H1 (cell line): ENCODE results near the gene TBC1D7. TPM values are rescaled to one million over a fixed set of nuclear protein-coding genes. Genes with fewer than 3 reads are reported as not detected.

Source experiments
- CTCF ChIA-PET: fragments of 300-600 bp; sonication (Branson Sonifier 250); formaldehyde crosslinking; loops from one replicate; lab custom pipeline; 2021; ENCODE audit not compliant: partially characterized antibody; lab: Charles Lee
- POLR2A ChIA-PET: fragments of 300-600 bp; sonication (Branson Sonifier 250); formaldehyde crosslinking; loops from one replicate; lab custom pipeline; 2021; ENCODE audit warnings: inconsistent platforms; ENCODE audit not compliant: partially characterized antibody; lab: Charles Lee
- DNase-seq, 2 experiments: peaks; one replicate each; pipeline versions ENCODE4 v3.0.0 to v3.0.0-alpha.2; 2010 to 2022; ENCODE audit warnings: low spot score in 2 of 2, low read depth in 1 of 2, mixed read lengths in 1 of 2
- FAIRE-seq: peaks from 2 replicates; lab custom pipeline; 2011; peaks lifted over from hg19 to GRCh38; lab: Jason Lieb, UNC
- H2AFZ ChIP-seq: 2 replicates; pipeline ENCODE4 v1.8.1; 2012; ENCODE audit warnings: low read length, inconsistent platforms
- H2AK5ac ChIP-seq: 2 replicates; pipeline ENCODE4 v1.6.1; 2013; ENCODE audit warnings: low read depth, low read length
- H2BK120ac ChIP-seq: replicated peaks from 2 replicates; pipeline ENCODE3; 2013; ENCODE audit warnings: low read depth, low read length, inconsistent platforms
- H2BK12ac ChIP-seq: 2 replicates; pipeline ENCODE4 v1.6.1; 2013; ENCODE audit warnings: low read depth, low read length
- H2BK15ac ChIP-seq: 2 replicates; pipeline ENCODE4 v1.6.1; 2013; ENCODE audit warnings: low read length
- H2BK20ac ChIP-seq: 2 replicates; pipeline ENCODE4 v1.6.1; 2013; ENCODE audit warnings: low read length
- H2BK5ac ChIP-seq: 2 replicates; pipeline ENCODE4 v1.6.1; 2013; ENCODE audit warnings: low read depth, low read length
- H3K14ac ChIP-seq: 2 replicates; pipeline ENCODE4 v1.6.1; 2013; ENCODE audit warnings: inconsistent platforms; ENCODE audit not compliant: insufficient read length
- H3K18ac ChIP-seq: 2 replicates; pipeline ENCODE4 v1.6.1; 2013; ENCODE audit warnings: low read length; ENCODE audit errors: extremely low read depth
- H3K23ac ChIP-seq: 2 replicates; pipeline ENCODE4 v1.6.1; 2013; ENCODE audit warnings: inconsistent platforms; ENCODE audit not compliant: insufficient read length
- H3K23me2 ChIP-seq: 2 replicates; pipeline ENCODE4 v1.6.1; 2013; ENCODE audit warnings: low read depth, low read length
- H3K27ac ChIP-seq: 2 replicates; pipeline ENCODE4 v1.6.1; 2011; ENCODE audit warnings: low read depth, low read length, inconsistent platforms
- H3K27me3 ChIP-seq, 4 experiments: replicated peaks in 1 of 4; 1 replicate in 1 of 4; 2 replicates in 3 of 4; pipeline versions ENCODE4 v1.6.1 to v1.8.1; 2011 to 2013; ENCODE audit warnings: low read length in 3 of 4, mild to moderate bottlenecking in 3 of 4, inconsistent platforms in 2 of 4, mixed read lengths in 2 of 4, moderate library complexity in 1 of 4; ENCODE audit not compliant: control insufficient read depth in 3 of 4, insufficient read depth in 3 of 4; ENCODE audit errors: extremely low read depth in 1 of 4
- H3K36me3 ChIP-seq, 4 experiments: 2 replicates each; pipeline versions ENCODE4 v1.6.1 to v1.8.1; 2011 to 2013; ENCODE audit warnings: mild to moderate bottlenecking in 4 of 4, low read length in 3 of 4, moderate library complexity in 2 of 4, control low read depth in 1 of 4, inconsistent platforms in 1 of 4; ENCODE audit not compliant: insufficient read depth in 4 of 4, control insufficient read depth in 2 of 4
- H3K4ac ChIP-seq: replicated peaks from 2 replicates; pipeline ENCODE3; 2013; ENCODE audit warnings: low read length, low read depth, mixed read lengths, inconsistent platforms; ENCODE audit not compliant: insufficient read length
- H3K4me1 ChIP-seq, 4 experiments: replicated peaks in 1 of 4; 1 replicate in 1 of 4; 2 replicates in 3 of 4; pipeline versions ENCODE4 v1.6.1 to v1.8.1; 2011 to 2013; ENCODE audit warnings: low read length in 3 of 4, inconsistent platforms in 2 of 4, mixed read lengths in 1 of 4; ENCODE audit not compliant: insufficient read depth in 4 of 4, control insufficient read depth in 3 of 4
- H3K4me2 ChIP-seq, 2 experiments: 2 replicates each; pipeline versions ENCODE4 v1.6.1 to v1.8.1; 2011 to 2013; ENCODE audit warnings: low read depth in 2 of 2, low read length in 2 of 2, control low read depth in 1 of 2, inconsistent platforms in 1 of 2, mild to moderate bottlenecking in 1 of 2; ENCODE audit not compliant: insufficient read depth in 1 of 2
- H3K4me3 ChIP-seq, 4 experiments: fragments of 200-600, 300-600 bp in 1 of 4; sonication (generic), shearing (Covaris generic), sonication (Bioruptor Twin) in 1 of 4; 2 replicates each; pipeline versions ENCODE4 v1.5.1 to v1.8.1; 2011 to 2016; ENCODE audit warnings: low read length in 4 of 4, low read depth in 3 of 4, control low read depth in 2 of 4, inconsistent platforms in 2 of 4, mild to moderate bottlenecking in 2 of 4, mixed read lengths in 1 of 4, moderate library complexity in 1 of 4; ENCODE audit not compliant: insufficient read depth in 2 of 4; ENCODE audit errors: extremely low read depth in 1 of 4
- H3K56ac ChIP-seq: replicated peaks from 2 replicates; pipeline ENCODE3; 2013; ENCODE audit warnings: low read depth, mild to moderate bottlenecking, mixed read lengths, low read length, inconsistent platforms; ENCODE audit not compliant: insufficient read length
- H3K79me1 ChIP-seq: 2 replicates; pipeline ENCODE4 v1.6.1; 2013; ENCODE audit warnings: low read depth, low read length, control low read depth
- H3K79me2 ChIP-seq, 2 experiments: 2 replicates each; pipeline versions ENCODE4 v1.6.1 to v1.8.1; 2012 to 2013; ENCODE audit warnings: low read length in 2 of 2, mild to moderate bottlenecking in 2 of 2, inconsistent platforms in 1 of 2; ENCODE audit not compliant: insufficient read depth in 2 of 2, control insufficient read depth in 1 of 2
- H3K9ac ChIP-seq, 4 experiments: replicated peaks in 1 of 4; 1 replicate in 1 of 4; 2 replicates in 3 of 4; pipeline versions ENCODE4 v1.6.1 to v1.8.1; 2011 to 2013; ENCODE audit warnings: low read depth in 3 of 4, low read length in 3 of 4, control low read depth in 2 of 4, mild to moderate bottlenecking in 2 of 4, moderate library complexity in 2 of 4, inconsistent platforms in 1 of 4; ENCODE audit errors: extremely low read depth in 1 of 4
- H3K9me3 ChIP-seq, 2 experiments: 2 replicates each; pipeline versions ENCODE4 v1.6.1 to v1.8.1; 2012 to 2013; ENCODE audit warnings: mild to moderate bottlenecking in 2 of 2, moderate library complexity in 2 of 2, control low read depth in 1 of 2, inconsistent platforms in 1 of 2, low read depth in 1 of 2, low read length in 1 of 2, mixed read lengths in 1 of 2; ENCODE audit not compliant: insufficient read depth in 2 of 2
- H4K20me1 ChIP-seq, 2 experiments: replicated peaks in 1 of 2; 2 replicates each; pipeline versions ENCODE3 to v1.8.1; 2011 to 2013; ENCODE audit warnings: inconsistent platforms in 2 of 2, low read length in 2 of 2, mild to moderate bottlenecking in 1 of 2; ENCODE audit not compliant: insufficient read depth in 2 of 2, control insufficient read depth in 1 of 2
- H4K5ac ChIP-seq: 2 replicates; pipeline ENCODE4 v1.6.1; 2013; ENCODE audit warnings: low read length, low read depth, mixed read lengths, inconsistent platforms; ENCODE audit not compliant: insufficient read length
- H4K8ac ChIP-seq: 2 replicates; pipeline ENCODE4 v1.8.0; 2013; ENCODE audit warnings: mild to moderate bottlenecking, moderate library complexity, low read length, inconsistent platforms; ENCODE audit not compliant: insufficient read depth; ENCODE audit errors: extremely low read depth
- H4K91ac ChIP-seq: replicated peaks from 2 replicates; pipeline ENCODE3; 2013; ENCODE audit warnings: low read length, mixed read lengths, inconsistent platforms; ENCODE audit not compliant: insufficient read length
- CHD1 ChIP-seq: IDR thresholded peaks from 2 replicates; pipeline ENCODE4 v1.6.1; 2012; ENCODE audit warnings: low read depth, low read length, improper control_type of control experiment
- HDAC2 ChIP-seq, 2 experiments: fragments of 300-600 bp in 1 of 2; sonication (generic) in 1 of 2; IDR thresholded peaks; 2 replicates each; pipeline ENCODE4 v1.6.1; 2011 to 2012; ENCODE audit warnings: low read depth in 2 of 2, low read length in 2 of 2, mild to moderate bottlenecking in 2 of 2, moderate library complexity in 2 of 2, borderline replicate concordance in 1 of 2, inconsistent platforms in 1 of 2
- MAFK ChIP-seq: IDR thresholded peaks from 2 replicates; pipeline ENCODE4 v1.6.1; 2012; ENCODE audit warnings: low read depth, mild to moderate bottlenecking, improper control_type of control experiment, low read length
- NANOG ChIP-seq: IDR thresholded peaks from 2 replicates; pipeline ENCODE4 v1.6.1; 2011; ENCODE audit warnings: low read length, low read depth, mild to moderate bottlenecking, inconsistent platforms; ENCODE audit not compliant: insufficient read depth, poor library complexity, severe bottlenecking
- NRF1 ChIP-seq: IDR thresholded peaks from 2 replicates; pipeline ENCODE4 v1.6.1; 2011; ENCODE audit warnings: mild to moderate bottlenecking, low read depth, low read length, improper control_type of control experiment
- RNF2 ChIP-seq: fragments of 200-900, 300-1000 bp; sonication (generic); IDR thresholded peaks from 2 replicates; pipeline ENCODE4 v1.7.1; 2016; ENCODE audit warnings: borderline replicate concordance, low read depth, mild to moderate bottlenecking, antibody characterized with exemption, low read length; ENCODE audit not compliant: poor library complexity, severe bottlenecking; ENCODE audit errors: missing control alignments
- SIRT6 ChIP-seq: IDR thresholded peaks from one replicate; pipeline ENCODE4 v1.7.1; 2012; ENCODE audit warnings: low read length, inconsistent platforms
- SUZ12 ChIP-seq: fragments of 200-600 bp; sonication (generic); IDR thresholded peaks from 2 replicates; pipeline ENCODE4 v1.6.1; 2012; ENCODE audit warnings: mild to moderate bottlenecking, inconsistent platforms, low read length, moderate library complexity, mixed read lengths
- TAF1 ChIP-seq: IDR thresholded peaks from 2 replicates; pipeline ENCODE4 v1.6.1; 2011; ENCODE audit warnings: mild to moderate bottlenecking, low read depth, low read length
- TEAD4 ChIP-seq: IDR thresholded peaks from 2 replicates; pipeline ENCODE4 v1.6.1; 2012; ENCODE audit warnings: low read depth, low read length, inconsistent platforms, mixed read lengths
- WGBS, 2 experiments: shearing (Covaris generic) in 1 of 2; methylation state at CpG; one replicate each; pipeline versions ENCODE4 v1.1.6 to v1.1.7; 2013 to 2015; ENCODE audit warnings: low lambda C conversion rate in 2 of 2, mixed read lengths in 2 of 2, inconsistent platforms in 1 of 2, low coverage in 1 of 2, missing lambda C conversion rate in 1 of 2; ENCODE audit not compliant: insufficient replicate concordance in 2 of 2, insufficient coverage in 1 of 2, insufficient read length in 1 of 2; ENCODE audit errors: extremely low coverage in 1 of 2, missing lambda C conversion rate in 1 of 2; 5-methylcytosine and 5-hydroxymethylcytosine counted together
- polyA plus RNA-seq, 7 experiments: library from polyadenylated mRNA; depleted of rRNA in 3 of 7; stranded (reverse) in 5 of 7; unstranded in 2 of 7; fragments of >200 nt in 5 of 7; fragments of 200-250 nt in 2 of 7; gene quantifications; 1 replicate in 5 of 7; 2 replicates in 1 of 7; 4 replicates in 1 of 7; pipeline versions ENCODE4 v1.2.1 to v1.2.3, GENCODE V29; 2011 to 2013; ENCODE audit warnings: missing spikeins in 2 of 7, mixed read lengths in 2 of 7
- total RNA-seq: library from RNA; stranded (reverse); fragmentation: NEBNext Ultra II Directional; extraction: Animal tissue kit (Norgen Biotek cat#: 25700); gene quantifications from 2 replicates; pipeline ENCODE4 v1.2.1, GENCODE V29; 2021
- TF ChIP-seq, protein P1 (sequence below): IDR thresholded peaks from 2 replicates; pipeline ENCODE4 v1.6.1; 2011; ENCODE audit warnings: low read depth, mild to moderate bottlenecking, low read length; ENCODE audit not compliant: insufficient read depth

The TBC1D7 gene
- total and polyA plus RNA-seq, 2 of the 8 experiments (the other 6 are each of a cell fraction or from before 2014, with no cell fraction given) = 46.1 to 55.2 TPM

DNA sequence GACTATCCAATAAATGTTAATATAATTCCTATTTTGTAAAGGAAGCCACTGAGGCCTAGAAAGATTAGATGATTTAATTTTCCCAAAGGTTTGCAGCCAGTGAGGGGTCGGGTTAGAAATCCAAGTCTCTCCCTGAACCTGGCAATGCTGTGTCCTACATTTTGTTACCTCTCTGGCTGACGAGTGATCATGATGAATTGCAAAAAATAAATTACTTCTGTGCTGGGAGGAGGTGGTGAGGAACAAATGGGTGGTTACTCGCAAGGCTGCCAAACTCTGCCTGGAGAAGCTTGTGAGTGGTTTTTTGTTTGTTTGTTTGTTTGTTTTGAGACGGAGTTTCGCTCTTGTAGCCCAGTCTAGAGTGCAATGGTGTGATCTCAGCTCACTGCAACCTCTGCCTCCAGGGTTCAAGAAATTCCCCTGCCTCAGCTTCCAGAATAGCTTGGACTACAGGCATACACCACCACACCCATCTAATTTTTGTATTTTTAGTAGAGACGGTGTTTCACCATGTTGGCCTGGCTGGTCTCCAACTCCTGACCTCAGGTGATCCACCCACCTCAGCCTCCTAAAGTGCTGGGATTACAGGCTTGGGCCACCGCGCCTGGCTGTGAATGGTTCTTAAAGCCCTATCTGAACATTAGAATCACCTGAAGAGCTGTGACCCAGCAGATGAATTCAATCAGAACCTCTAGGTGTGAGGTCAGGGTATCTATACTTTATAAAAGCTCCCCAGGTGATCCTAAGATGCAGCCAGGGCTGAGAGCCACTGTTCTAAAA is 20.2 kb upstream of the TBC1D7 start:
- Histone ChIP-seq H3K79me2 (no peaks in the 10 kb centered on the region), H3K56ac (no peak overlapping the region), H3K4me3 (no peak overlapping the region), H2BK5ac (no peak overlapping the region), H4K5ac (no peak overlapping the region), H4K20me1 (no peaks in the 10 kb centered on the region), H3K23me2 (no peaks in the 10 kb centered on the region), H3K9me3 (peaks cover 0 to 8% of the 10 kb centered on the region in 2 experiments; a peak in 1 of 4 replicates), H3K27me3 (peaks cover 0 to 2% (median 0%) of the 10 kb centered on the region in 4 experiments; a peak in 2 of 7 replicates), H4K8ac (no peak overlapping the region), H3K36me3 (no peaks in the 10 kb centered on the region), H3K27ac (no peak overlapping the region), H2BK15ac (no peak overlapping the region), H2BK20ac (no peak overlapping the region), H3K4ac (no peak overlapping the region), H3K4me2 (no peak overlapping the region), H3K79me1 (no peaks in the 10 kb centered on the region), H3K18ac (no peak overlapping the region), H4K91ac (no peak overlapping the region), H2AFZ (no peak overlapping the region), H3K9ac (no peak overlapping the region), H2AK5ac (no peak overlapping the region), H2BK12ac (no peak overlapping the region), H2BK120ac (no peak overlapping the region), H3K23ac (no peak overlapping the region), H3K14ac (no peak overlapping the region), H3K4me1 (peaks cover 4 to 8% (median 6%) of the 10 kb centered on the region in 4 experiments; a peak in 4 of 7 replicates)
- 94% methylated on average over 8 of the region's 8 CpGs; no CpG with 5 or more reads in 1 of the 2 experiments for WGBS, 2 experiments
- CTCF ChIA-PET = interaction anchor here (0.6 to 4.3 kb wide), 7 partner anchors 9 to 1922 kb away, joined by 3 to 16 read pairs (median 3); partner anchors contain the start of gene SIRT5
- FAIRE-seq = no peak
- POLR2A ChIA-PET = no interaction called here
- no peak for DNase-seq
- TF ChIP-seq NRF1 = no peak
- no peak for TF ChIP-seq HDAC2 (IDR thresholded peaks at IDR 0.05; ENCODE audit: borderline replicate concordance in 1 of 2, low read depth in 2 of 2, low read length in 2 of 2)
- no peak for TF ChIP-seq RNF2
- TF ChIP-seq TAF1 = no peak
- TF ChIP-seq NANOG = no peak
- no peak for TF ChIP-seq SIRT6
- no peak for TF ChIP-seq CHD1
- TF ChIP-seq MAFK = no peak
- TF ChIP-seq TEAD4 = no peak
- TF ChIP-seq SUZ12 = no peak
- TF ChIP-seq, protein P1, sequence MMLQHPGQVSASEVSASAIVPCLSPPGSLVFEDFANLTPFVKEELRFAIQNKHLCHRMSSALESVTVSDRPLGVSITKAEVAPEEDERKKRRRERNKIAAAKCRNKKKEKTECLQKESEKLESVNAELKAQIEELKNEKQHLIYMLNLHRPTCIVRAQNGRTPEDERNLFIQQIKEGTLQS = no peak
